ENCODE data around the gene CARF. TPM values are rescaled to one million over a fixed set of nuclear protein-coding genes. Genes with fewer than 3 reads are reported as not detected.
A peak's percentile ranks its signal among the peaks of the same experiment; 100 is the strongest.

Gene CARF
- total and polyA plus RNA-seq, 2 of the 13 experiments (the other 11 are each of a cell fraction or from before 2014, with no cell fraction given): 3.0 to 5.4 TPM

GRCh38 chr2:202870431-202871299, 41.4 kb upstream of the CARF start (continued):
- no peak for TF ChIP-seq FOXO4 (CRISPR knock-in tag; conservative IDR thresholded peaks at IDR 0.05)
- TF ChIP-seq AKNA (CRISPR knock-in tag; IDR thresholded peaks at IDR 0.05; ENCODE audit: borderline replicate concordance): no peak
- TF ChIP-seq HOXA3 (CRISPR knock-in tag; IDR thresholded peaks at IDR 0.05): peak; percentile 17; the same call in 1 of the 2 replicates
- TF ChIP-seq SMYD3 (CRISPR knock-in tag; IDR thresholded peaks at IDR 0.05): no peak
- no peak for TF ChIP-seq ZNF276 (CRISPR knock-in tag; IDR thresholded peaks at IDR 0.05; ENCODE audit: low read depth)
- no peak for TF ChIP-seq KLF6 (CRISPR knock-in tag; IDR thresholded peaks at IDR 0.05)
- TF ChIP-seq ZNF33B (CRISPR knock-in tag; IDR thresholded peaks at IDR 0.05): no peak
- no peak for TF ChIP-seq FOXO1 (CRISPR knock-in tag; IDR thresholded peaks at IDR 0.05)
- no peak for TF ChIP-seq TCF12 (IDR thresholded peaks at IDR 0.05)
- no peak for TF ChIP-seq TCF12 (CRISPR knock-in tag; IDR thresholded peaks at IDR 0.05)
- no peak for TF ChIP-seq SOX6 (IDR thresholded peaks at IDR 0.05)
- TF ChIP-seq SOX6 (CRISPR knock-in tag; IDR thresholded peaks at IDR 0.05): no peak
- TF ChIP-seq SRF (IDR thresholded peaks at IDR 0.05; ENCODE audit: low read depth, low read length): no peak
- TF ChIP-seq CHCHD3 (CRISPR knock-in tag; IDR thresholded peaks at IDR 0.05): no peak
- TF ChIP-seq ZNF605 (CRISPR knock-in tag; IDR thresholded peaks at IDR 0.05): no peak
- TF ChIP-seq RORA (CRISPR knock-in tag; IDR thresholded peaks at IDR 0.05): no peak
- no peak for TF ChIP-seq SMARCE1 (IDR thresholded peaks at IDR 0.05; ENCODE audit: borderline replicate concordance)
- TF ChIP-seq SIX1 (CRISPR knock-in tag; IDR thresholded peaks at IDR 0.05; ENCODE audit: borderline replicate concordance): no peak
- no peak for TF ChIP-seq GABPB1 (CRISPR knock-in tag; IDR thresholded peaks at IDR 0.05)
- no peak for TF ChIP-seq ZSCAN20 (CRISPR knock-in tag; IDR thresholded peaks at IDR 0.05; ENCODE audit: borderline replicate concordance)
- TF ChIP-seq ZNF350 (CRISPR knock-in tag; IDR thresholded peaks at IDR 0.05; ENCODE audit: borderline replicate concordance, low read depth): peak; percentile 29

All from HepG2 (cell line).